HUES6 (cell line): Measurements from ENCODE around the gene HSF2BP.
"Not testable (repeated sequence)": the region's sequence is repeated elsewhere in the genome, so short reads cannot be mapped to it uniquely, and the experiment has no call there.

Experiments
- H3K27ac ChIP-seq: 2 replicates; pipeline ENCODE4 v1.7.0; 2013; ENCODE audit warnings: low read depth, mild to moderate bottlenecking, low read length, inconsistent platforms
- H3K27me3 ChIP-seq: 2 replicates; pipeline ENCODE4 v1.6.1; 2013; ENCODE audit warnings: low read length; ENCODE audit not compliant: control insufficient read depth, insufficient read depth
- H3K36me3 ChIP-seq: 2 replicates; pipeline ENCODE4 v1.6.1; 2013; ENCODE audit warnings: low read length; ENCODE audit not compliant: control insufficient read depth, insufficient read depth
- H3K4me1 ChIP-seq: 2 replicates; pipeline ENCODE4 v1.6.1; 2013; ENCODE audit warnings: low read length; ENCODE audit not compliant: control insufficient read depth, insufficient read depth
- H3K4me3 ChIP-seq: 2 replicates; pipeline ENCODE4 v1.5.1; 2013; ENCODE audit warnings: low read depth, low read length
- H3K9ac ChIP-seq: one replicate; pipeline ENCODE4 v1.6.1; 2013; ENCODE audit warnings: mild to moderate bottlenecking, low read length
- H3K9me3 ChIP-seq: 2 replicates; pipeline ENCODE4 v1.6.1; 2013; ENCODE audit warnings: low read depth, low read length; ENCODE audit not compliant: control insufficient read depth, insufficient read depth

The HSF2BP gene

DNA sequence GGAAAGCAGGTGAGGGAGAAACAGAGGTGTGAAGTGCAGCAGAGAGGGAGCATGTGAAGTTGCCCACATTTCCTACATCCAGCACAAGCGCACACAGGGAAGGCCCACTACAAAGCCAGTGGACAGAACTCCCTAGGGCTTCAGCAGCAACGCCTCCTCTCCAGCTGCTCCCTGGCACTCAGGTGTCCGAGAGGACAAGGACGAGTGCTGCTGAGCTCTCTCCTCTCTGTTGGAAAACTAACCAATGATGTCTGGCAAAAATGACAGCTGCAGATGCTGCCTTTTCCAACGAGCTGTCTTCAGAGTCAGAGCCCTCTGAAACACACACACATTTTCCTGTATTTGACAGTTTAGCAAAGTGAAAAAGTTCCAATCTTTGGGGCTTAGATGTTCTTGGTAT is 86.8 kb downstream of the HSF2BP start:
- Histone ChIP-seq H3K9ac (no peak overlapping the region), H3K4me1 (no peaks in the 10 kb centered on the region), H3K4me3 (no peak overlapping the region), H3K9me3 (no peaks in the 10 kb centered on the region), H3K27ac (no peak overlapping the region), H3K27me3 (no peaks in the 10 kb centered on the region), H3K36me3 (no peaks in the 10 kb centered on the region)

GRCh38 chr21:43571976-43572375 is 87.3 kb downstream of the HSF2BP start:
- H3K27me3 ChIP-seq: no peaks in the 10 kb centered on the region
- H3K9ac ChIP-seq: no peak overlapping the region
- no peak overlapping the region for H3K27ac ChIP-seq
- H3K4me1 ChIP-seq: no peaks in the 10 kb centered on the region
- no peaks in the 10 kb centered on the region for H3K9me3 ChIP-seq
- no peak overlapping the region for H3K4me3 ChIP-seq
- no peaks in the 10 kb centered on the region for H3K36me3 ChIP-seq

DNA sequence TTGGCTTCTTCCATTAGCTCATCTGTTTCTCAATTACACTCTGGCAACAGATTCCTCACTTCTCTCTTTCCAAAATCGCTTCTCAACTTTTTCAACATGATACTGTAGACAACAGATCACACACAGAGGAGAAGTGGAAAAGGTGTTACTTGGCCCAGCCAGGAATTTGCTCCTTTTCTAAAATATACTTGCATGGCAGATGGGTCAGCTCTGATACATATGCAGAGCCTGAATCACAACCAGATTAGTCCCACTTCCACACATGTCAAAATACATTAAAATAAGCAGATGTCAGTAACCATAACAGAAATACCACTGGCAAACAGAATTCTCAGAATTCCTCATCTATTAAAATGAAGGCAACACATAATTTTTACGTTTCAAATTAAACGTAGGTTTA is 89.1 kb downstream of the HSF2BP start:
- not testable (repeated sequence) for H3K27me3 ChIP-seq, H3K27ac ChIP-seq, H3K36me3 ChIP-seq, H3K4me1 ChIP-seq, H3K9ac ChIP-seq, H3K4me3 ChIP-seq, H3K9me3 ChIP-seq

DNA sequence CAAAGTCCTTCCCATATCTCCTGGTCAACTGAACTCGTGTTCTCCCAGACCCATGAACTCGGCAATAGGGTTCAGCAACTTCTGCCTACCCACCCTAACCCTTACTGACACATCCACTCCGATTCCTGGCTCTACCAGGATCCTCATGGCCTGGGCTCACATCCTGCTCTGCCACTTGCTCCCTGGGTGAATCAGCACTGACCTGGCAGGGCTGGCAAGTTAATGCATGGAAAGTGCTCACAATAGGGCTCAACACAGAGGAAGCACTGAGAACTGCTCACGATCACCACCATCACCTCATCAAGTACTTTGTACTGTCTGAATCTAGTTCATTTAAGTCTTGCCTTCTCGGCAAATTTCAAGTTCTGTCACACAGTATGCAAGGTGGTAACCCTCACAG is 96.8 kb downstream of the HSF2BP start:
- H3K9ac ChIP-seq, H3K9me3 ChIP-seq, H3K4me3 ChIP-seq, H3K4me1 ChIP-seq, H3K36me3 ChIP-seq, H3K27me3 ChIP-seq, H3K27ac ChIP-seq: not testable (repeated sequence)

GRCh38 chr21:43540561-43540960 is 118.7 kb downstream of the HSF2BP start:
- not testable (repeated sequence) for H3K9me3 ChIP-seq, H3K27me3 ChIP-seq, H3K9ac ChIP-seq, H3K36me3 ChIP-seq, H3K4me3 ChIP-seq, H3K27ac ChIP-seq, H3K4me1 ChIP-seq

- not testable (repeated sequence) for H3K4me3 ChIP-seq, H3K4me1 ChIP-seq, H3K9ac ChIP-seq, H3K36me3 ChIP-seq, H3K9me3 ChIP-seq, H3K27ac ChIP-seq, H3K27me3 ChIP-seq
These were observed 136.7 kb downstream of the HSF2BP start for GRCh38 chr21:43522495-43523131.

- H3K4me3 ChIP-seq, H3K36me3 ChIP-seq, H3K9me3 ChIP-seq, H3K4me1 ChIP-seq, H3K27me3 ChIP-seq, H3K9ac ChIP-seq, H3K27ac ChIP-seq: not testable (repeated sequence)
These were observed 141.6 kb downstream of the HSF2BP start for GRCh38 chr21:43517701-43518100.

DNA sequence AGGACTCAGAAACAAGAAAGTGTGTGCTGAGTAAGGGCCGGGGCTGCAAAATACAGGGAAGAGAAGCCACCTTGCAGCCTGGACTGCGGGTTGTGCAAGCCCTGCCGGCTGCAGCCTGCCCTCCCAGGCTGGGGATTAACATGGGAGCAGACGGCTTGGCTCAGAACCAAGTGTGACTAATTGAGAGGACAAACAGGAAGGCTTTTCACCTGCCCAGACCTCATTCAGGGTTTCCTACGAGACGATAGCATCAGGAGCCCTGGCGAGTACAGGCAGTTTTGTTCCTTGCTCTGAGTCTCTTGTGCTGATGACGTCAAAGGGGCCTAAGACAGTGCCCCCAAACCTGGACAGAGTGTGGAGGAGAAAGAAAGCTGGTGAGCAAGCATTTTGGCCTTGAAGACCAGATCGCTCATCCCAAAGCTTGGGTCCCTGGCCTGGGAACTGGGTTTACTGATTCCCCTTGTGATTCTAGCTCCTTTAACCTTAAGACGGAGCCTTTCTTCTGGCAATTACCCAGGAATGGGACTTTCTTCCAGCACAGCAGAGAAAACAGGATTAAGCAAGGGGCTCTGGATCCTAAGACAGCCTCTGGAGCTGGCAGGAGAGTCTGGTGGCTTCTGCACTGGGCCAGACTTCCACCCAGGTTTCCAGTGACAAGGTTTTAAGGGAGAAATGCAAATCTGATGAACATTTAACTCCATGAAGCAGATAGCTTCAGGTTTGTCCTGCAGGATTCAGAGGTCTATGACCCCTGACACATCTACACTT is 142.2 kb downstream of the HSF2BP start:
- not testable (repeated sequence) for H3K9me3 ChIP-seq, H3K4me3 ChIP-seq, H3K36me3 ChIP-seq, H3K27ac ChIP-seq, H3K27me3 ChIP-seq, H3K4me1 ChIP-seq, H3K9ac ChIP-seq

GRCh38 chr21:43516295-43516847 is 142.9 kb downstream of the HSF2BP start:
- not testable (repeated sequence) for H3K27ac ChIP-seq, H3K36me3 ChIP-seq, H3K9ac ChIP-seq, H3K27me3 ChIP-seq, H3K9me3 ChIP-seq, H3K4me3 ChIP-seq, H3K4me1 ChIP-seq

DNA sequence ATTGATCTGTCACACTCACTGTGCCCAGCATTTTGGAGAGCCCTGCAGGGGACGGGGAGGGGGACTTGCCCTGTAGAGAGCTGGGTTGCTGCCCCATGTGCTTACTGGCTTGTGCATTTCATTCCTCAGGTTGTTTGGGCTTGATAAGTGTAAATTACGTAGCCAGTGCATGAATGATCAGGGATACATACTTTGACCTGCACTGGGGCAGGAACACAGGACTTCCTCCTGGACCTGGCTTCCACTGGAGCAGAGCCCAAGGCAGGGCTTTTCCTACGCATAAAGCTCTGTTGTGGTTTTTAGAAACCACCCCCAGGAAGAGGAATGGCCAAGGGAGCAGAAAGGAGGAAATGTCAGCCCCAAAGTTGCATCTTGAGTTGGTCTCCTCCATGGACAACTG is 144.5 kb downstream of the HSF2BP start:
- not testable (repeated sequence) for H3K36me3 ChIP-seq, H3K4me3 ChIP-seq, H3K27ac ChIP-seq, H3K4me1 ChIP-seq, H3K9me3 ChIP-seq, H3K27me3 ChIP-seq, H3K9ac ChIP-seq

DNA sequence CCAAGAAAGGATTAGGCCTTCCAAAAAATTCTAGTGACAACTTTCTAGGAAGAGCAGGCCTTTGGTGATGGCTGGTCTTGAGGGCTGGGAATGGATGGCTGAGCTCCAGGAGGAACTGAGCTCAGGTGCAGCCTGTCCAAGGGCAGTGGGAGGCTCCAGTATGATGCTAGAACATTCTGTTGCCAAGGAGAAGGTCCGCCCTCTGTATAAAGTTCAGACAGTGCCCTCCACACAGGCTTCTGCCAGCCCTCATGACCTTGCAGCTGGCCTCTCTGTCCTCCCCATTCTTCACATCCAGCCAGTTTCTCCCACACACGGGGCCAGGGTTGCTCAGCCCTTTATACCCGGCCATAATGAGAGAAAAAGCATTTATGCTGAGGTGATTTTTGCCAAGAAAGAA is 146.3 kb downstream of the HSF2BP start:
- not testable (repeated sequence) for H3K4me1 ChIP-seq, H3K9ac ChIP-seq, H3K36me3 ChIP-seq, H3K9me3 ChIP-seq, H3K4me3 ChIP-seq, H3K27ac ChIP-seq, H3K27me3 ChIP-seq
